Left cardiac atrium (tissue), 4 donors: Measurements from ENCODE around the gene AGAP9. TPM values are rescaled to one million over a fixed set of nuclear protein-coding genes. Genes with fewer than 3 reads are reported as not detected.
"Not testable (repeated sequence)": the region's sequence is repeated elsewhere in the genome, so short reads cannot be mapped to it uniquely, and the experiment has no call there.

Source experiments
- ATAC-seq, 2 donors: fragments of 200-7000 bp; cut with Tn5 transposase; one replicate each; pipeline ENCODE4 v1.9.1; 2020; ENCODE audit warnings: mild to moderate bottlenecking in 2 of 2, moderate library complexity in 2 of 2
- DNase-seq: peaks from one replicate; pipeline ENCODE4 v3.0.0-alpha.2; 2020
- intact Hi-C, 2 donors: fragments of 100-400 bp; cut with DNase I; formaldehyde crosslinking; loops; one replicate each; pipeline versions ENCODE4 v1.14.1 to v1.15.1; 2022 to 2023
- long read RNA-seq: library from polyadenylated mRNA; unstranded; transcript quantifications from one replicate; pipeline ENCODE4 v2.0.0, GENCODE V29; 2021
- total RNA-seq, 2 donors: library from RNA; stranded (reverse); fragmentation: NEBNext Ultra II Directional; extraction: Animal tissue kit (Norgen Biotek cat#: 25700); gene quantifications; one replicate each; pipeline ENCODE4 v1.2.1, GENCODE V29; 2021
- donor health status: DM: no; HTN: yes; CAD: no.
- donor health status: DM: no; HTN: yes; CAD: no; lungs with severe emphysema.
- donor health status: DM: yes; HTN: yes; CAD: no.
- donor health status: Dilated cardiomyopathy.

Gene AGAP9
- 1 to 10 TPM; 2.6 to 2.7 TPM for total RNA-seq
- long read RNA-seq, result 0 reads

DNA sequence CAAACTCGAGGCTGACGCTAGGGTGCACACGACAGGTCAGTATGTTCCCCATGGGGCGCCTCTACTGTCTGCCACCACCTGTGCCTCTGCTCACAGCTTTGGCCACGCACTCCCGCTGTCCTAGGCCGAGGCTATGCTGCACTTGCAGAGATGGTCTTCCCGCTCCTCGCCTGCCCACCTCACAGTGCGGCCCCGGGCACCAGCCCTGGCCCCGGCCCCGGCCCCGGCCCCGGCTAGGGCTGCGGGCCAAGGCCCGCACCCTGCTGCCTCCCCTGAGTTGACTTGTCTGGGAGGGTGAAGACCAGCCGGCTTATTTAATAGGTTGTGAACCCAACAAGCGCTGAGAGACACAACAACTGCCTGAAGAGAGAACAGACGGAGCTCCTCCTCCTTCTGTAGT is at the start of gene AGAP9:
Gene AGAP9, minus strand, starts transcription at position 164 of the 400 bp plus-strand sequence. Its CDS starts 112 bp downstream, at position 52.
- DNase-seq, ATAC-seq, intact Hi-C loops: not testable (repeated sequence)

DNA sequence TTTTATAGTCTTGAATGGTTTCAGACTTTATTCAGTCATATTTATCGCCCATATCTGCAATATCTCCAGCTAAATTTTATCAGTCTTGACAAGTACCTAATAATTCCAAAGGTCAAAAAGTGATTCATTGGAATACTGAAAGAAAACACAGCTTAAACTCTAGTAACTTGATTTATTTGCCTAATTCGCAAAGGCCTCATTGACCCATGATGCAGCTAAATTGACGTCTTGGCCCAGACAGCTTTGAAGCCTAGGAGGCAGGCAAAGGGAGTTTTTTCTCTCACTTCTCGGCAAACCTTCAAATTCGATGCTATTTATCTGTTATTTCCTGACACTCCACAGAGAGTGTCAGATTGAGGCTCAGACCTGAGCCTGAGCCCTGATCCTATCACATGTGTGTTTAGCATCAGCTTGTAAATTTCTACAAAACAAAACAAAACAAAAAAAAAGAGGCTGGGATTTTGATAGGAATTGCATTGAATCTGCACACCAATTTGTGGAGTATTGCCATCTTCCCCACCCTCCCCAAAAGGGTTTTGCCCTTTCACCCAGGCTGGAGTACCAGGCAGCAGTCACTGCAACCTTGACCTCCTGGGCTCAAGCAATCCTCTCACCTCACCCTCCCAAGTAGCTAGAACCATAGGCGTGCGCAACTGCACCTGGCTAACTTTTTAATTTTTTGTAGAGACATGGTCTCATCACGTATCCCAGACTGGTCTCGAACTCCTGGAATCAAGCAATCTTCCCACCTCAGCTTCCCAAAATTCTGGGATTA is 47.9 kb upstream of the AGAP9 start:
- intact Hi-C loops, DNase-seq, ATAC-seq: not testable (repeated sequence)

GRCh38 chr10:47566757-47567156 is 43.3 kb upstream of the AGAP9 start:
- intact Hi-C loops, ATAC-seq, DNase-seq: not testable (repeated sequence)

- ATAC-seq, intact Hi-C loops, DNase-seq: not testable (repeated sequence)
Observed at GRCh38 chr10:47566108-47566699, 42.8 kb upstream of the AGAP9 start.

DNA sequence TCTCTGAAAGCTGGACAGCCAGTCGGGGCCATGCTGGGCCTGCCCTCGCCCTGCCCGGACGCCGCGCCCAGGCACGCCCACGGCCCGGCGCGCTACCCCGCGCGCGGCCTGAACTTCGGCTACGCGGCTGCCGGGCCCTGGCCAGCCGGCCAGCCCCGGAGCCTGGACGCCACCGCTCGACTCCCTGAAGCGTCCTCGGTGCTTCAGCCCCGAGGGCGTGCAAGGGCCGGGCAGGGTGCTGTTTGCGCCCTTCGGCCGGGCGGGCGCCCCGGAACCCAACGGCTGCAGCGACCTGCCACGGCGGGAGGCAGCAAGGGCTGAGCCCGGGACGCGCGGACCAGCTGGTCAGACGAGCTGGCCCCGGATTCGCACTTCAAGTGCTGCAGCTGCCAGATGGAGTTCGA is 42.1 kb upstream of the AGAP9 start:
- DNase-seq, intact Hi-C loops: not testable (repeated sequence)
- ATAC-seq, result peak in 1 of 2 donors; percentile 36

DNA sequence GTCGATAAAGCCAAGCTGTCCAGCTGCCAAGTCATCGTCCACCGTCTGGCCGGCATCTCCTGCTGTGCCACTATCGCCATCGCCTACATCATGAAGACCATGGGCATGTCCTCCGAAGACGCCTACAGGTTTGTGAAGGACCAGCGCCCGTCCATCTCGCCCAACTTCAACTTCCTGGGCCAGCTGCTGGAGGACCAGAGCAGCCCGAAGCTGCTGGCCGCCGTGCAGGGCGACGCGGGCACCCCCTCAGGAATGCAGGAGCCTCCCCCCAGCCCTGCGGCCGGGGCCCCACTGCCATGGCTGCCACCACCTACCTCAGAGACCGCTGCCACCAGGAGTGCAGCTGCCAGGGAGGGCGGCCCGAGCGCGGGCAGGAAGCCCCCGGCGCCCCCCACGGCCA is 41.5 kb upstream of the AGAP9 start:
- ATAC-seq, intact Hi-C loops, DNase-seq: not testable (repeated sequence)

DNA sequence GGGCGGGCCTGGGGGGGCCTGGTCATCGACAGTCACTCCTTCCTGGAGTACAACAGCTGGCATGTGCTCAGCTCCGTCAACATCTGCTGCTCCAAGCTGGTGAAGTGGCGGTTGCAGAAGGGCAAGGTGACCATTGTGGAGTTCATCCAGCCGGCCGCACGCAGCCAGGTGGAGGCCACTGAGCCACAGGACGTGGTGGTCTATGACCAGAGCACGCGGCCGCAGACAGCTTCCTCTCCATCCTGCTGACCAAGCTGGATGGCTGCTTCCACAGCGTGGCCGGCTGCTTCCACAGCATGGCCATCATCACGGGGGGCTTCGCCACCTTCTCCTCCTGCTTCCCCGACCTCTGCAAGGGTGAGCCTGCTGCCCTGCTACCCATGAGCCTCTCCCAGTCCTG is 40.9 kb upstream of the AGAP9 start:
- DNase-seq, ATAC-seq, intact Hi-C loops: not testable (repeated sequence)

- ATAC-seq, intact Hi-C loops: not testable (repeated sequence)
- peak; percentile 21 for DNase-seq
Observed at GRCh38 chr10:47560452-47560851, 37.0 kb upstream of the AGAP9 start.

- ATAC-seq, result not testable (repeated sequence)
Observed at GRCh38 chr10:47559718-47560308, 36.4 kb upstream of the AGAP9 start.

DNA sequence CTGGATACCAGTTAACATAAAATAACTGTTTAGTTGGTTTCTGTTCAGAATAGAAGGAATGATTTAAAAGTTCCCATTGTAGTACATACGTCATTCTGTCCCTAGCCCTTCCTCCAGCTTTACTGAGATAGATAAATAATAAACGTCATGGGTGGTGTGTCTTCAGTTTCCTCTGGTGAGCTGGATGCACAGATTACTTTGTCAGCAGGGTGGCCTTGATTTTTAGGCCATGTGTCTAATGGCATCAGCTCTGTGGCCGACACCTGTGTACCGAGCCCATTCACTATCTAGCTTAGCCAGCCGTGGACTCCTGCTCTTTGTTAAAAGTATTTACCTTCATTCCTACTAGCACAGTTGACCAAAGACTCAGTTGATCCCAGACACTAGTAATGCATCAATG is 34.7 kb upstream of the AGAP9 start:
- DNase-seq, intact Hi-C loops, ATAC-seq: not testable (repeated sequence)

More at GRCh38 chr10:47559718-47560308, 36.4 kb upstream of the AGAP9 start:
- intact Hi-C loops, DNase-seq: not testable (repeated sequence)

GRCh38 chr10:47557616-47558015 is 34.2 kb upstream of the AGAP9 start:
- ATAC-seq, DNase-seq, intact Hi-C loops: not testable (repeated sequence)

GRCh38 chr10:47555334-47555733 is 31.9 kb upstream of the AGAP9 start:
- ATAC-seq, intact Hi-C loops, DNase-seq: not testable (repeated sequence)

DNA sequence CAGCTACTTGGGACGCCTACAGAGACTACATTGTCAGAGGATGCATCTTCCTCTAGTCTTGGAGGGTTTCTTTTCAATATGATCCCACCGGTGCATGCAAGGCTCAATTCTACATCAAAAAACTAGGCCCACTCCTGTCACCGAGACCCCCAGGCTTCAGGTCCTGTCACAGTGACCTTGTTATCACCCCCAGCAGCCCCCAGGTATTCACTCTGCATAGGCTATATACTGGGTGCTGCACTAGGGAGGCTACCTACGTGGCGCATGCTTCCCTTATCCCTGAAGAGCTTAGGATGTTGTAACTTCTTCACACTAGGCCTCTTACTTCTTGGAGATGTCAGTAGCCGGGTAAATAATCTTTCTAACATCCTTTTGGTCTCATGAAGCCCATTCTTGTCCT is 31.1 kb upstream of the AGAP9 start:
- DNase-seq, ATAC-seq, intact Hi-C loops: not testable (repeated sequence)

GRCh38 chr10:47553860-47554247 is 30.4 kb upstream of the AGAP9 start:
- ATAC-seq, intact Hi-C loops, DNase-seq: not testable (repeated sequence)

DNA sequence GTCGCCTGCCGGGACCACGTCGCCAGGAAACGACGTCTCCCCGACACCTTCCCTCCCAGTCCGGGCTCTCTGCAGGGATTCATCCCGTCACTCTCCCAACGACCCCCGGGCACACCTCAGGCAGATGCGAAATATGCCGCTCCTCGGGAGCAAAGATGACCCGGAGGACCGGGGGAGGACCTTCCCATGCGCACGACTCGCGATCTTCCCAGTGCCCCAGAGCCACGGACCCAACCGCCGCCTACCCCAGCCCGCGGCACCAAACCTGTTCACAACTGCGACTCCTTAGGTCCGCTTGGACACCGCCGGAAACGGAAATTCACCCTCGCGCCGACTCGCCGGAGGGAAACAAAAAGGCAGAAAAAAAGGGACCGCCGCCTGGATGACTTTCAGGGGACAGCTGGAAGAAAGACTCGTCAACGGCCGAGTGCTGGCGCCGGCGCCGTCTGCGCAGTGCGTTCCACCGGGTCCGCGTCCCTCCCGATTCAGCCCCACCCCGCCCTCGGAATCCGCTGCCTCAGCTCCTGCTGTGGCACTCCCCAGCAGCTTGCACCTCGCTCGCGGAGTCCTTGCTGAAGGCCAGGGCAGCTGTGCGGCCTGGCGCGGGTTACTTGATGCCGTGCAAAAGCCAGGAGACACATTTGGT is 29.9 kb upstream of the AGAP9 start:
- intact Hi-C loops, result not testable (repeated sequence)
- ATAC-seq (peak; percentile 95 to 96), DNase-seq (peak; percentile 81)

DNA sequence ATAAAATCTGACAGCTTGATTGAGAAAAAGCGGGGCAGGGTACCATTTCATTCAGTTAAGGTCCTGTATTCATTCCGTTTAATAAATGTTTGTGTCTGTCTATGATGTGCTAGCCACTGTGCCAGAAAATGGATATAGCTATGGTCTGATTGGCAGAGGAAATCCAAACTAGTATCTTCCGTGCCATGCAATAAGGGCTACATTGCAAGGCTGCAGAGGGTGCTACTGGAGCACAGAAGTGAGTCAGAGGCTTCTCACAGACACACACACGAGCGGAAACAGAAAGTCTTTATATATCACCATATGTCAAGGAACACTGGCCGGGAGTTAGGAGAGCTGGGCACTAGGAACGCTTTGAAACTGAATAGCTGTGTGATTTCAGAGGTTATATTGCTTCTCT is 29.3 kb upstream of the AGAP9 start:
- ATAC-seq (peak; percentile 42 to 79), DNase-seq (peak; percentile 23)
- intact Hi-C loops, result not testable (repeated sequence)

GRCh38 chr10:47547286-47547685 is 23.8 kb upstream of the AGAP9 start:
- intact Hi-C loops, ATAC-seq, DNase-seq: not testable (repeated sequence)

- ATAC-seq, intact Hi-C loops: not testable (repeated sequence)
Observed at GRCh38 chr10:47536430-47536829, 13.0 kb upstream of the AGAP9 start.

GRCh38 chr10:47502313-47502712 is 21.1 kb downstream of the AGAP9 start:
- DNase-seq, intact Hi-C loops, ATAC-seq: not testable (repeated sequence)

More at GRCh38 chr10:47536430-47536829, 13.0 kb upstream of the AGAP9 start:
- not testable (repeated sequence) for DNase-seq
